GM08714 (cell line): ENCODE results near the gene ZG16B.

Experiments
- H3K4me3 ChIP-seq: fragments of 200-500 bp; sonication (Bioruptor generic); 2 replicates; pipeline ENCODE4 v1.5.1; 2014; ENCODE audit warnings: mild to moderate bottlenecking, low read length, inconsistent platforms
- ZNF274 ChIP-seq: IDR thresholded peaks from 2 replicates; pipeline ENCODE4 v1.6.1; 2012; ENCODE audit warnings: mild to moderate bottlenecking, low read depth, low read length

ZG16B gene

GRCh38 chr16:2795395-2796143 is 34.5 kb upstream of the ZG16B start:
- TF ChIP-seq ZNF274: no peak
- no peak overlapping the region for H3K4me3 ChIP-seq

- H3K4me3 ChIP-seq: no peak overlapping the region
- no peak for TF ChIP-seq ZNF274
Measured at GRCh38 chr16:2798723-2799204, 31.3 kb upstream of the ZG16B start.

GRCh38 chr16:2799205-2799858 is 30.8 kb upstream of the ZG16B start:
- TF ChIP-seq ZNF274: no peak
- H3K4me3 ChIP-seq: no peak overlapping the region

- no peak overlapping the region for H3K4me3 ChIP-seq
- no peak for TF ChIP-seq ZNF274
Measured at GRCh38 chr16:2799859-2800226, 30.3 kb upstream of the ZG16B start.

DNA sequence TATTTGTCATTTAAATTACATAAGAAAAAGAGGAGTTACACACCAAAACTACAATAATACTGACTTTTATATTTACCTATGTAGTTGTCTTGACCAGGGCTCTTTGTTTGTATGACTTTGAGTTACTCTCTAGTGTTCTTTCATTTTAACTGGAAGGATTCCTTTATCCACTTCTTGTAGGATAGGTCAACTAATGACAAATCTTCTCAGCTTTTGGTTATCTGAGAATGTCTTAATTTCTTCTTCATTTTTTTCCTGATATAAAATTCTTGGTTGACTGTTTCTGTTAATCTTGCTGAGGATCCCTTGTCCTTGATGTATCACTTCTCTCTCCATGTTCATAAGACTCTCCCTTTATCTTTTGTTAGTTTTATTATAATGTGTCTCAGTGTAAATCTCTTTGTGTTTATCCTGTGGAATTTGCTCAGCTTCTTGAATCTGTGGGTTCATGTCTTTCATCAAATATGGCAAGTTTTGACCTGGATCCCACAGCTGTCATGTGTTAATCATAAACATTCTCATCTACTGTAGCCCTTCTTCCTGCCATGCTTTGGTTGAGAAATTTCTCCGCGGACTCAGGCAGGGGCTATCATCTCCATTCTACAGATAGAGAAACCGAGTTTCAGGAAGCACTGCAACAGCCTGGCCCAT is 26.4 kb upstream of the ZG16B start:
- no peak overlapping the region for H3K4me3 ChIP-seq
- no peak for TF ChIP-seq ZNF274

DNA sequence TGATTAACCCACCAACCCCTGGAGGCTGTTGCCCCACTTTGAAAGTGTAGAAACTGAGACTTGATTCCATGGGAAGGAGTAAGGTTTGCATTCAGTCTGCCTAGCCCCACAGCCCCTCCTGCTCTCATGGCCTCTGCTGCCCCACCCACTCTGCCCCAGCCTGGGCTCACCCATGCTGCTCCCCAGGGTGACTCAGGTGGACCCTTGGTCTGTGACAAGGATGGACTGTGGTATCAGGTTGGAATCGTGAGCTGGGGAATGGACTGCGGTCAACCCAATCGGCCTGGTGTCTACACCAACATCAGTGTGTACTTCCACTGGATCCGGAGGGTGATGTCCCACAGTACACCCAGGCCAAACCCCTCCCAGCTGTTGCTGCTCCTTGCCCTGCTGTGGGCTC is 25.4 kb upstream of the ZG16B start:
- TF ChIP-seq ZNF274: no peak

GRCh38 chr16:2806286-2806685 is 23.8 kb upstream of the ZG16B start:
- no peak for TF ChIP-seq ZNF274
- H3K4me3 ChIP-seq: no peak overlapping the region

More for the DNA sequence above, 25.4 kb upstream of the ZG16B start:
- no peak overlapping the region for H3K4me3 ChIP-seq

DNA sequence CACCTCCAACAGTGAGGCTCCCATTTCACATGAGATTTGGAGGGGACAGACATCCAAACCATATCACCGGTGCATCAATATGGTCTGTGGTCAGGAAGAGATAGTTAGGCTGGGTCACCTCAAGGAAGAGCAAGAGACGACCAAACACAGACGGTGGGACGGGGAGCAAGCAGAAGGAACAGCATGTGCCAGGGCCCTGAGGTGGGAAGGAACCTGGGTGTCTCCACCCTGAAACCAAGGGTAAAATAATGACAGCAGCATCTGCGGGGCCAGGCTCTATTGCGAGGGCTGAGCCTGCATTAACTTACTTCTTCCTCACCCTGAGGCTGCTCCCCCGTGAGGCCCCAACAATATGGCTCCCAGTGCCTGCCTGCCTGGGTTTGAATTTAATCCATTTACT is 21.9 kb upstream of the ZG16B start:
- no peak for TF ChIP-seq ZNF274
- H3K4me3 ChIP-seq: no peak overlapping the region

DNA sequence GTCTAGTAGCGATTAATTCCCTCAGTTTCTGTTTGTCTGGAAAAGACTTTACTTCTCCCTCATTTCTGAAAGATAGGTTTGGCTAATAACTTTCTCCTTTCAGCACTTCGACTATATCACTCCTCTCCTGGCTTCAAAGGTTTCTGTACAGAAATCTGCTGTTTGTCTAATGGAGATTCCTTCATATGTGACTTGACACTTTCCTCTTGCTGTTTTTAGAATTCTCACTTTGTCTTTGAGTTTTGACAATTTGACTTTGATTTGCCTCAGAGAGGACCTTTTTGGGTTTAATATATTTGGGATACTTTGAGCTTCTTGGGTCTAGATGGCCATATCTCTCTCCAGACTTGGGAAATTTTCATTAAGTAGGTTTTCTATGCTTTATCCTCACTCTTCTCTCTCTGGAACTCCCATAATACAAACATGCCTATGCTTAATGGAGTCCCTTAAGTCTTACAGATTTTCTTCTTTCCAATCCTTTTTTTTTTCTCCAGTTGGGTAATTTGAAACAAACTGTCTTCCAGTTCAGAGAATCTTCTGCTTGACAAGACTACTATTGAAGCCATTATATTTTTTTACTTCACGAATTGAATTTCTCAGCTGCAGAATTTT is 20.8 kb upstream of the ZG16B start:
- TF ChIP-seq ZNF274: no peak

DNA sequence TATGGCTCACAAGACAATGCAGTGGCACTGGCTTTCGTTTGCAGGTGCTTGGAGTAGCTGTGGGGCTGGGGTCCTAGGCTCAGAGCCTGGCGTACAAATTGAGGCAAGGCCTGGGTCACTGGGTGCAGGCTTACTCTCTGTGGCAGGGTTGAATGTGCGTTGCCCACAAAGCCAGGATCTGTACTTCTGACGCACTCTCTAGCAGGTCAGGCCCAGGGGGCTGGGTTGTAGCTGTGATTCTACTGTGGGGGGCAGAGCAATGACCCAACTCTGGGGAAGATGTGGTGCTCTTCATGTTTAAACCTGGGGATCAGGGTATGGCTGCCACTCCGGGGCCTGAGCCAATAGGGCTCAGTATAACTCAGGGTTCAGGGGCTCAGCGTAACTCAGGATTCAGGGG is 19.5 kb upstream of the ZG16B start:
- H3K4me3 ChIP-seq: no peak overlapping the region

More for the DNA sequence above, 20.8 kb upstream of the ZG16B start:
- H3K4me3 ChIP-seq: no peak overlapping the region

DNA sequence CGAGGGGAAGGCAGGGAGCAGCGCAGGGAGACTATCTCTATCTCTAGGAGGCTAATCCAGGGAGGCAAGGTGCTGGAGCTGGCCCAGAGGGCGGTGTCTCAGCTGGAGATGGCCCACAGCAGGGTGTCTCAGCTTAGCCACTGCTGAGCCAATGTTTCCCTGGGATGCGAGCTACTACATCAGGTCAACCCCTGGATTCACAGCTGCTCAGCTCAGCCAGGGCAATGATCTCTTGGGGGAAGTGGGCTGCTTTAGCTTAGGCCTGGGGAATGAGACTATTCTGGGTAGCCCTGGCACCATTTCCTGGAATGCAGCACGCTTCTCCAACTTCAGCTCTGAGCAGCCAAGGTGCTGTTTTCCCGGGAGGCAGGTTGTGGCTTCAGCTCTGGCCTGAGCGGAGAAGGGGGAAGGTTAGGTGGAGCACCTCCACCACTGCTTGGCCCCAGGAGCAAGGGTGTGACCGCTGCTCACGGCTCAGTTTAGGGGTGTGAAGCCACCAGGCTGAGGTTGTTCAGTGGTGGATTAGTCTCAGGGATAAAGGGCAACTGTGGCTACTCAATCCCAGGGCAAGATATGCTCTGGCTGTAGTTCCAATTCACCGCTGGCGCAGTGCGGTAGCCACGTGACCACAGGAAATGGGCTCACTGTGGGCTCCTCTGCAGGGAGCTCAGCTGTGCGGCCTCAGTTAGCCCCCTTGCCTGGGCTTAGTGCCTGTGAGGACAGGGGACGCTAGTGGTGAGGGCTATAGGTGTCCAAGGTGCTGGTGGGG is 18.2 kb upstream of the ZG16B start:
- no peak for TF ChIP-seq ZNF274
- no peak overlapping the region for H3K4me3 ChIP-seq

More for the DNA sequence above, 19.5 kb upstream of the ZG16B start:
- no peak for TF ChIP-seq ZNF274

GRCh38 chr16:2813771-2814221 is 16.3 kb upstream of the ZG16B start:
- H3K4me3 ChIP-seq: no peak overlapping the region
- no peak for TF ChIP-seq ZNF274

DNA sequence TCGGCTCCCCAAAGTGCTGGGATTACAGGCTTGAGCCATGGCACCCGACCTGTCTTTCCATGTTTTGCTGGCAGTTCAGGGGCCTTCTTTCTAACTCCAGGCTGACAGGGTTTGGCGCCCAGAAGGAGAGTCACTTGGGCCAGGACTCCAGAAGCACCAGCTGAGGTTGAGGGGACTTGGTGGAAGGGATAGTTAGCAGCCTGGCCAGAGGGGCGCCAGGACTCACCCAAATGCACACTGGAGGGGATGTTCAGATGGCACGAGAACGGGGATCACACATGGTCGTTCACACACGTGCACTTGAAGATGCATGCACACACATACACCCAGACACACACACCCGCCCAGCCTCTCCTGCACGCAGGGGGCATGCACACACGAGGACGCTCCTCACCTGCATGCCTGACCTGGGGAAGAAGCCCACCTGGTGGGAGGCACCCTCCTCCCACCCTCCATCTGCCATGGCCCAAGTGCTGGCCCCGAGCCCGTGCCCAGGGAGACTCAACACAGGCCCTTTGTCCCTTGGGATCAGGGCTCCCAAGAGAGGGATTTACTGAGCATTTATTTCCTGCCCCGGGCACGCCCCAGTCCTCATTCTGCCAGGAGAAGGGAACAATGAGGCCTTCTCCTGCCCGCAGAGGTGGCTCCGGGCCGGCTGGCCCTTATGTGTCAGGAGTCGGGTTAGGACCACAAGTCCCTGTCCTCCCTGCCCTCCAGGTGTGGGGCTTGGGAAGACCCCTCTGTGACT is 15.4 kb upstream of the ZG16B start:
- H3K4me3 ChIP-seq: no peak overlapping the region
- TF ChIP-seq ZNF274: no peak

DNA sequence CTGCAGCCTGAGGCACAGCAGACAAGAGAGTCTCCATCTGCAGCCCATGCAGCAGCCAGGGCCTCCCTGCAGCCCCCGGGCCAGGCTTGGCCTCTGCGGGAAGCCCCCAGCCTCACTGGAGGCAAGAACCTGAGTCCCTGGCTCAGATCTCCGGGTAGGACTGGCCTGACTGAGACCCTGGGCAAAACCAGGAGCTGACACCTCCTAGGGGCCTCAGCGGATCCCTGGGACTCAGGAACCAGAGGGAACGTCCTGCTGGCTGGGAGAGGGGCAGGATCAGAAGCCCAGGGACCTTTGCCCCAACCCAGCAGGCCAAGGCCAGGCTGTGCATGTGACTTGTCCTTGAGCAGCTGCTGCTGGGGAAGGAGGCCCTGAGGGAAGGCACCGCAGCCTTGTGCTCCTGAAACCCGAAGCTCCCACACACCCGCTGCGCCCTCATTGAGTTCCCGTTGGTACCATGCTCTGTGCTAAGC is 14.8 kb upstream of the ZG16B start:
- H3K4me3 ChIP-seq: no peak overlapping the region
- no peak for TF ChIP-seq ZNF274
